HepG2 (cell line): ENCODE measurements around the gene RNASE4. TPM values are rescaled to one million over a fixed set of nuclear protein-coding genes. Genes with fewer than 3 reads are reported as not detected.

ENCODE experiments used
- ARID5B ChIP-seq: IDR thresholded peaks from 2 replicates; pipeline ENCODE4 v1.4.0; 2020; ENCODE audit warnings: mild to moderate bottlenecking, missing genetic modification reagents
- FOXC1 ChIP-seq: sonication (generic); formaldehyde crosslinking; IDR thresholded peaks from 2 replicates; pipeline ENCODE4 v1.8.0; 2022; ENCODE audit warnings: mild to moderate bottlenecking, missing genetic modification reagents, borderline replicate concordance
- HNF1A ChIP-seq, 2 experiments: sonication (generic) in 1 of 2; formaldehyde crosslinking in 1 of 2; IDR thresholded peaks; 2 replicates each; pipeline versions ENCODE4 v1.4.0 to v1.6.1; 2016 to 2020; ENCODE audit warnings: borderline replicate concordance in 1 of 2, low read depth in 1 of 2, mild to moderate bottlenecking in 1 of 2, missing genetic modification reagents in 1 of 2
- NRL ChIP-seq: sonication (generic); formaldehyde crosslinking; IDR thresholded peaks from 2 replicates; pipeline ENCODE4 v1.5.0; 2020; ENCODE audit warnings: missing genetic modification reagents, mild to moderate bottlenecking, moderate library complexity, borderline replicate concordance
- RXRA ChIP-seq: sonication (generic); formaldehyde crosslinking; IDR thresholded peaks from 2 replicates; pipeline ENCODE4 v1.5.1; 2020; ENCODE audit warnings: missing genetic modification reagents
- SKIL ChIP-seq: sonication (generic); formaldehyde crosslinking; IDR thresholded peaks from 2 replicates; pipeline ENCODE4 v1.8.0; 2022; ENCODE audit warnings: missing genetic modification reagents, mild to moderate bottlenecking, moderate library complexity, borderline replicate concordance
- SMC3 ChIP-seq: IDR thresholded peaks from 2 replicates; pipeline ENCODE4 v1.6.1; 2011; ENCODE audit warnings: low read length, improper control_type of control experiment
- SNAPC4 ChIP-seq: sonication (generic); formaldehyde crosslinking; IDR thresholded peaks from 2 replicates; pipeline ENCODE4 v1.4.0; 2020; ENCODE audit warnings: mild to moderate bottlenecking, missing genetic modification reagents
- TEAD3 ChIP-seq: optimal IDR thresholded peaks from 2 replicates; pipeline ENCODE3; 2016; ENCODE audit warnings: borderline replicate concordance
- ZBTB38 ChIP-seq: sonication (generic); formaldehyde crosslinking; IDR thresholded peaks from 2 replicates; pipeline ENCODE4 v1.5.1; 2020; ENCODE audit warnings: mild to moderate bottlenecking, missing genetic modification reagents
- ZNF547 ChIP-seq: sonication (generic); formaldehyde crosslinking; IDR thresholded peaks from 2 replicates; pipeline ENCODE4 v1.5.1; 2020; ENCODE audit warnings: mild to moderate bottlenecking, missing genetic modification reagents
- ZNF550 ChIP-seq: sonication (generic); formaldehyde crosslinking; IDR thresholded peaks from 2 replicates; pipeline ENCODE4 v1.4.0; 2020; ENCODE audit warnings: mild to moderate bottlenecking, missing genetic modification reagents, borderline replicate concordance
- polyA plus RNA-seq, 8 experiments: library from polyadenylated mRNA; depleted of rRNA in 3 of 8; stranded (reverse) in 7 of 8; unstranded in 1 of 8; fragments of >200 nt; fragmentation: Illumina TruSeq in 4 of 8; extraction: Trizol in 4 of 8; gene quantifications; 2 replicates each; pipeline versions ENCODE4 v1.2.1 to v1.2.3, GENCODE V29; 2011 to 2016; ENCODE audit warnings: low read depth in 4 of 8, missing spikeins in 1 of 8, mixed read lengths in 1 of 8; ENCODE audit not compliant: insufficient read depth in 1 of 8
- total RNA-seq, 5 experiments: library from RNA; depleted of rRNA; stranded (reverse); fragments of >200 nt; fragmentation: Illumina TruSeq; extraction: Trizol; gene quantifications; 2 replicates each; pipeline ENCODE4 v1.2.3, GENCODE V29; 2016; ENCODE audit warnings: low read depth in 1 of 5

The RNASE4 gene
- total and polyA plus RNA-seq, 2 of the 13 experiments (the other 11 are each of a cell fraction or from before 2014, with no cell fraction given), result 109 to 983 TPM

GRCh38 chr14:20662968-20663732, 21.2 kb upstream of the RNASE4 start (continued):
- TF ChIP-seq SKIL (CRISPR knock-in tag) (no peak), SNAPC4 (CRISPR knock-in tag) (no peak), TEAD3 (CRISPR knock-in tag) (peak; percentile 76), ZNF550 (CRISPR knock-in tag) (no peak), ZNF547 (CRISPR knock-in tag) (no peak), ARID5B (peak; percentile 73), HNF1A (IDR thresholded peaks at IDR 0.05; ENCODE audit: low read depth) (no peak), HNF1A (CRISPR knock-in tag; IDR thresholded peaks at IDR 0.05; ENCODE audit: borderline replicate concordance) (0 out of 2 replicates have a peak, but pooled peaks have one; percentile 22), SMC3 (peak; percentile 95), ZBTB38 (CRISPR knock-in tag) (peak; percentile 75; the same call in 1 of the 2 replicates), RXRA (CRISPR knock-in tag) (no peak), FOXC1 (no peak), NRL (CRISPR knock-in tag) (peak; percentile 16; the same call in 1 of the 2 replicates)
